HG02840 (cell line): ENCODE data around the gene SPX.

Experiments used
- ATAC-seq: cut with Tn5 transposase; IDR thresholded peaks from one replicate; pipeline ENCODE4 v1.9.1; 2021; ENCODE audit warnings: mild to moderate bottlenecking, moderate library complexity, moderate number of reproducible peaks; ENCODE audit not compliant: unreplicated experiment, low FRiP score

The SPX gene

DNA sequence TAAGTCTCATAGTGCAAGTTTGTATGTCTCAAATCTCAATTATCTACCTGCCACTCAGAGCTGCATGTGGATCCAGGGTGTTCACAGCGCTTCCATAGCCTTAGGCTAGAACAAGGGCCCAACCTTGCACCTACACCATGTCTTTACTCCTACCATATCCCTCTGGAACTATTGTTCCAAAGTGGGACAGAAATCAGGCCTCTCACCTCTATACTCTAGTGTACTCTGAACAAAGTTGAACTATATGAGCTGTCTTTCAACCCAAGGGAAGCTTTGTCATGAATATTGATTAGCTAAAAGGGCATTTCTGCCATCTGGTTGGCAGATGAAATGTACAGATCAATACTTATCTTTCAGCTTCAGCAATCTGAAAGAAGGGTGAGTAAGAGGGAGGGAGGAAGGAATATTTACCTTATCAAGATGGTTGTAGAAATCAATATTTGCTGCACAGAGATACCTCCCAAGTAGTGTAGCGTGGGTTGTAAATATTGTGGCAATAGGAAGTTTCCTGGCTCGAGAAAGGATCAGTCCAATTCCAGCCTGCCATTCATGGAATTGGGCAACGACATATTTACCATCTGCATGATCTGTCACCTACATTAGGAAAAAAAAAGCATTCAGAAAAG, 47.8 kb downstream of the SPX start:
- ATAC-seq = no peak

DNA sequence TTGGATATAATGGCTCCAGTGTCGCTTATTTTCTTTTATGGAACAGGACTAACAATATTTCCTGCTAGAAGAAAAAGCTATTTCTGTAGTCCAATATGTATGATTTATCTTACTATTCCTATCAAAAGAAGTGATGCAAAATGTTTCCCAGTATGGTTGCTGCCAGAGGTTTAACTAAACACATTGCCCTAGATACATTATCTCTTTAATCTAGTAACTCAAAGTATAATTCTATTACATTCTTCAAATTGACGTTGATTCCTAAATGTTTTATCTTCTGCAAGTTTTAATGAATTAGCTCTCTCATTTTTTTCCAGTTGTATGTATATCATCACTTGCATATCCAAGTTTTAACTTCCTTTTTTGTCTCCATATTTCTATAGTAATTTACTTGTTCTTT, 50.3 kb downstream of the SPX start:
- no peak for ATAC-seq

DNA sequence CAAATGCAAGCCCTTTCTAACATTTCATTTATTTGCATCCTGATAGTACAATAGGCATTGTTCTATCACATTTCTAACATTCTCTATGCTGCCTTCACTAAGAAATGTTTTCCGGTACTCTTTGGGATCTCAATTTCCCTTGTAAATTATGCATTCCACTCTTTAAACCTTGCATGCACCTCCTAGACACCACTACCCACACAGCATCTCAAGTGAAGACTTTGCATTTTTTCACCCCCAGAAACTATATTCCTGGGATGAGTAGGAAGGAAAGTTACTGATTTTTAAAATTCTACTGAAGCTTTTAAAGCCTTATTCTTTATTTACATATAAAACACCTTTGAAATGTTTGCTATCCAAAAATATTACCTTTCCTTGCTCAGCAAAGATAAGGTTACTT, 51.4 kb downstream of the SPX start:
- no peak for ATAC-seq

DNA sequence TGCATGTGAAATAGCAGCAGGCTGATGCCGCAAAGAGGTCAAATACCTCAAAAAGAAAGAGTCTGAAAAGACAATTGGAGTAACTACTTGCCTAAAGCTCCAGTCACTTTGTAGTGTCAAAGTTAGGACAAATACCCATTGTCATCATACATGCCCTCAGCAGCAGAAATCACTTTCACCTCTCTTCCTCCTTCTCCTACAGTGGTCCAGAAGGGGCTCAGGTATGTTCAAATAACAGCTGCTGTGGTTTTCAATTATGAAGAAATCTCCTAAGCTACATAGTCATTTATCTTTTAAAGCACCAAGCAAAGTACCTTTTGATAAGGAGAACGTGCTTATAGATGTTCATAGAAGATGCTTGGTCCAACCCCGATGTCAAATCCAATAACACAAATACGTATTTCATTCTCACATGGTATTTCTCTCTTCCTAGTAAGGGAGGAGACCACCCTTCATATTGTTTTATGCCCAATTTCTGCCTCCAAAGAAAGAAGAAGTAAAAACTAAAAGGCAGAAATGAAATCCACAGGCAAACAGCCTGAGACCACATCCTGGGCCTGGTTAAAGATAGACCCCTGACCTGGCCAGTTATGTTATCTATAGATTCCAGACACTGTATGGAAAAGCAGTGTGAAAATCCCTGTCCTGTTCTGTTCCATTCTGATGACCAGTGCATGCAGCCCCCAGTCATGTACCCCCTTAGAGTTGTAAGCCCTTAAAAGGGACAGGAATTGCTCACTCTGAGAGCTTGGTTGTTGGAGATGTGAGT, 54.8 kb downstream of the SPX start:
- no peak for ATAC-seq
